ENCODE results near the gene GOLGA6L9.
"Not testable (repeated sequence)": the region's sequence is repeated elsewhere in the genome, so short reads cannot be mapped to it uniquely, and the experiment has no call there.

GRCh38 chr15:82410306-82410705 lies 19.3 kb upstream of the GOLGA6L9 start:
- TF ChIP-seq, protein P1, sequence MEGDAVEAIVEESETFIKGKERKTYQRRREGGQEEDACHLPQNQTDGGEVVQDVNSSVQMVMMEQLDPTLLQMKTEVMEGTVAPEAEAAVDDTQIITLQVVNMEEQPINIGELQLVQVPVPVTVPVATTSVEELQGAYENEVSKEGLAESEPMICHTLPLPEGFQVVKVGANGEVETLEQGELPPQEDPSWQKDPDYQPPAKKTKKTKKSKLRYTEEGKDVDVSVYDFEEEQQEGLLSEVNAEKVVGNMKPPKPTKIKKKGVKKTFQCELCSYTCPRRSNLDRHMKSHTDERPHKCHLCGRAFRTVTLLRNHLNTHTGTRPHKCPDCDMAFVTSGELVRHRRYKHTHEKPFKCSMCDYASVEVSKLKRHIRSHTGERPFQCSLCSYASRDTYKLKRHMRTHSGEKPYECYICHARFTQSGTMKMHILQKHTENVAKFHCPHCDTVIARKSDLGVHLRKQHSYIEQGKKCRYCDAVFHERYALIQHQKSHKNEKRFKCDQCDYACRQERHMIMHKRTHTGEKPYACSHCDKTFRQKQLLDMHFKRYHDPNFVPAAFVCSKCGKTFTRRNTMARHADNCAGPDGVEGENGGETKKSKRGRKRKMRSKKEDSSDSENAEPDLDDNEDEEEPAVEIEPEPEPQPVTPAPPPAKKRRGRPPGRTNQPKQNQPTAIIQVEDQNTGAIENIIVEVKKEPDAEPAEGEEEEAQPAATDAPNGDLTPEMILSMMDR (IDR thresholded peaks at IDR 0.05) = not testable (repeated sequence)
- not testable (repeated sequence) for TF ChIP-seq POLR2A (IDR thresholded peaks at IDR 0.05)
